A549 (cell line): ENCODE measurements around the gene NFILZ.
A peak's percentile ranks its signal among the peaks of the same experiment; 100 is the strongest.

Source experiments
- CBX8 ChIP-seq: fragments of 200-600 bp; sonication (generic); IDR thresholded peaks from 2 replicates; pipeline ENCODE4 v1.6.1; 2016
- CTCF ChIP-seq: fragments of >200 bp; sonication (Bioruptor Twin); formaldehyde crosslinking; IDR thresholded peaks from 3 replicates; pipeline ENCODE4 v1.5.1; 2016
- EP300 ChIP-seq, 2 experiments: fragments of >200 bp; sonication (Bioruptor Twin); formaldehyde crosslinking; IDR thresholded peaks; 2 replicates in 1 of 2; 3 replicates in 1 of 2; pipeline ENCODE4 v1.6.1; 2016 to 2017
- JUN ChIP-seq, 2 experiments: fragments of >200 bp; sonication (Bioruptor Twin); formaldehyde crosslinking; IDR thresholded peaks; 2 replicates in 1 of 2; 3 replicates in 1 of 2; pipeline ENCODE4 v1.6.1; 2016 to 2017
- KDM5A ChIP-seq: fragments of 200-600 bp; sonication (generic); IDR thresholded peaks from 2 replicates; pipeline ENCODE4 v1.6.1; 2016; ENCODE audit warnings: antibody characterized with exemption, mild to moderate bottlenecking
- MAZ ChIP-seq: fragments of 150-350 bp; IDR thresholded peaks from 2 replicates; pipeline ENCODE4 v1.6.1; 2014; ENCODE audit warnings: antibody characterized with exemption, low read depth, low read length, borderline replicate concordance
- NR3C1 ChIP-seq: fragments of >200 bp; sonication (Bioruptor Twin); formaldehyde crosslinking; IDR thresholded peaks from 3 replicates; pipeline ENCODE4 v1.6.1; 2017
- POLR2A ChIP-seq: IDR thresholded peaks from 2 replicates; pipeline ENCODE4 v1.6.1; 2012; ENCODE audit warnings: mild to moderate bottlenecking, low read length
- ZFP36 ChIP-seq: fragments of 450-650 bp; IDR thresholded peaks from 2 replicates; pipeline ENCODE4 v1.6.1; 2014; ENCODE audit warnings: borderline replicate concordance; ENCODE audit not compliant: partially characterized antibody
- ZSCAN20 ChIP-seq: fragments of 250-450 bp; sonication (Bioruptor Pico); IDR thresholded peaks from 2 replicates; pipeline ENCODE4 v1.8.0; 2022; ENCODE audit warnings: mild to moderate bottlenecking, moderate library complexity
- TF ChIP-seq, protein P1 (sequence below): fragments of 150-350 bp; IDR thresholded peaks from 2 replicates; pipeline ENCODE4 v1.6.1; 2014; ENCODE audit warnings: low read depth, mild to moderate bottlenecking, low read length

DNA sequence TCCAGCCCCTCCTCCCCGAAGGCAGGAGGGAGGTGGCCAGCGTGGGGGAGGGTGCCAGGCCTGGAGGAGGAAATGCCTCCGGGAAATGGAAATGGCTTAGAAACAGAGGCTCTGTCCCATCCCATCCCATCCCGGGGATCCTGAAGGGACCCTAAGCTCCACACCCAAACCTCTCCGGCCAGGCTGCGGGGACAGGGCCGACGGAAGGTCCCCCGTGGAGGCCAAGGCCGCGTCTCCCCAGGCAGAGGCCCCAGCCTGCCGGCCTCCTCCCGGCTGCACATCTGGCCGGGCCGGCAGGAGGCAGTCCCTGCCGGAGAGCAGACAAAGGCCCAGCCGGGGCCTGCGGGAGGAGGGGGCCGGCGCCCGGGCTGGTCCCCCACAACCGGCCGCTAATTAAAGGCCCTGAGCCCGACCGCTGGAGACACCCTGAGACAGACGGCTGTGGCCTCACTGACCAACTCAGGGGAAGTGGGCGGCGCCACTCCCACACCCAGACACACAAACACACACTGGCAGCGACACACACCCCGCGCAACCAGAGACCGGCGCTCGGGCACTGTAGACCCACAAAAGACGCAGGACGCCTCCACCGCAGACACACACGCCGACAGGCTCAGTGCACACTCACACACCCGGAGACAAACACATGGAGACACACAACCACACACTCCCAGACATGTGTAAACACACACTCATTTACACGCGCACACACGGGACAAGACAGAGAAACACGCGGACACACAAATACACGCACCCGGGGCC is 21.0 kb upstream of the NFILZ start:
- TF ChIP-seq POLR2A (no peak), CTCF (no peak), MAZ (no peak), NR3C1 (no peak), CBX8 (no peak), JUN (IDR thresholded peaks at IDR 0.05) (peak; percentile 17 to 79; a peak in 2 of 5 replicates), EP300 (IDR thresholded peaks at IDR 0.05) (no peak), ZFP36 (no peak), KDM5A (no peak), ZSCAN20 (CRISPR knock-in tag) (no peak)
- TF ChIP-seq, protein P1, sequence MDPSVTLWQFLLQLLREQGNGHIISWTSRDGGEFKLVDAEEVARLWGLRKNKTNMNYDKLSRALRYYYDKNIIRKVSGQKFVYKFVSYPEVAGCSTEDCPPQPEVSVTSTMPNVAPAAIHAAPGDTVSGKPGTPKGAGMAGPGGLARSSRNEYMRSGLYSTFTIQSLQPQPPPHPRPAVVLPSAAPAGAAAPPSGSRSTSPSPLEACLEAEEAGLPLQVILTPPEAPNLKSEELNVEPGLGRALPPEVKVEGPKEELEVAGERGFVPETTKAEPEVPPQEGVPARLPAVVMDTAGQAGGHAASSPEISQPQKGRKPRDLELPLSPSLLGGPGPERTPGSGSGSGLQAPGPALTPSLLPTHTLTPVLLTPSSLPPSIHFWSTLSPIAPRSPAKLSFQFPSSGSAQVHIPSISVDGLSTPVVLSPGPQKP: no peak
